GM19240 (cell line): ENCODE results near the gene ARHGAP26.
"Not testable (repeated sequence)": the region's sequence is repeated elsewhere in the genome, so short reads cannot be mapped to it uniquely, and the experiment has no call there.

Source experiments
- DNase-seq: peaks from one replicate; pipeline ENCODE4 v3.0.0; 2011; ENCODE audit warnings: low spot score; ENCODE audit not compliant: insufficient read length

Gene ARHGAP26

GRCh38 chr5:142979636-142980035 is 209.5 kb downstream of the ARHGAP26 start:
- no peak for DNase-seq

- DNase-seq: no peak
Observed at GRCh38 chr5:142981475-142981874, 211.3 kb downstream of the ARHGAP26 start.

- no peak for DNase-seq
Observed at GRCh38 chr5:142981886-142982820, 212.0 kb downstream of the ARHGAP26 start.

GRCh38 chr5:142982821-142983200 is 212.6 kb downstream of the ARHGAP26 start:
- DNase-seq: no peak

DNA sequence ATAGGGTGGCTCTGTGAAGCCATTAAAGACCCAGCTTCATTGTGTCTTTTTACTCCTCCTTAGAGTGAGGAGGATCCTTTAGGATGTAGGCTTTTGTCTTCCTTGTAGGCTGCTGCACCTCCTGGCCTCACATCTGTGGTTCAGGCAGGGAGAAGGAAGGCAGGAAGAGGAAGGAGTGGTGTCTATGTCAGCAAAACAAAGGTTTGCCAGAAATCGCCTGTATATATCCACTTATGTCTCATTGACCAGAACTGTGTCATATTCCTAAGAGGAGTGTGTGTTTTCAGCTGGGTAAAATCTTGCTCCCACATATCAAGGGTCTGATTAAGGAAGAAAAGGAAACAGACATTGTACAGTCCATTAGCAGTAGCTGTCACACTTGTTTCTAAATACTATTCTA is 213.8 kb downstream of the ARHGAP26 start:
- DNase-seq: no peak

DNA sequence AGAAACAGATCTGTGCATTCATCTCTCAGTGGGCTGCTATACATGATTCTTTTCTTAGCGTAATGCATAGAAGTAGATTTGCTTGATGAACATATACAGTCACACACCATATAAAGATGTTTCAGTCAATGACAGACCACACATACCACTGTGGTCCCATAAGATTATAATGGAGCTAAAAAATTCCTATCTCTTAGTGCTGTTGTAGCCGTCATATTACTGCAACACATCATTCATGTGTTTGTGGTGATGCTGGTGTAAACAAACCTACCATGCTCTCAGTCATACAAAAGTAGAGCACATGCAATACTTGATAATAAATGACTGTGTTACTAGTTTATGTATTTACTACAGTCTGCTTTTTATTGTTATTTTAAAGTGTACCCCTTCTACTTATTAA is 214.3 kb downstream of the ARHGAP26 start:
- no peak for DNase-seq

DNA sequence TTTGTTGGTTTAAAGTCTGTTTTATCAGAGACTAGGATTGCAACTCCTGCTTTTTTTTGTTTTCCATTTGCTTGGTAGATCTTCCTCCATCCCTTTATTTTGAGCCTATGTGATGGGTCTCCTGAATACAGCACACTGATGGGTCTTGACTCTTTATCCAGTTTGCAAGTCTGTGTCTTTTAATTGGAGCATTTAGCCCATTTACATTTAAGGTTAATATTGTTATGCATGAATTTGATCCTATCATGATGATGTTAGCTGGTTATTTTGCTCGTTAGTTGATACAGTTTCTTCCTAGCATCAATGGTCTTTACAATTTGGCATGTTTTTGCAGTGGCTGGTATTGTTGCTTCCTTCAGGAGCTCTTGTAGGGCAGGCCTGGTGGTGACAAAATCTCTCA is 219.1 kb downstream of the ARHGAP26 start:
- not testable (repeated sequence) for DNase-seq

DNA sequence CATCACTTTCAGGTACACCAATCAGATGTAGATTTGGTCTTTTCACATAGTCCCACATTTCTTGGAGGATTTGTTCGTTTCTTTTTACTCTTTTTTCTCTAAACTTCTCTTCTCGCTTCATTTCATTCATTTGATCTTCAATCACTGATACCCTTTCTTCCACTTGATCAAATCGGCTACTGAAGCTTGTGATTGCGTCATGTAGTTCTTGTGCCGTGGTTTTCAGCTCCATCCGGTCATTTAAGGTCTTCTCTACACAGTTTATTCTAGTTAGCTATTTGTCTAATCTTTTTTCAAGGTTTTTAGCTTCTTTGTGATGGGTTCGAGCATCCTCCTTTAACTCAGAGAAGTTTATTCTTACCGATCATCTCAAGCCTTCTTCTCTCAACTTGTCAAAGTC is 219.9 kb downstream of the ARHGAP26 start:
- DNase-seq: not testable (repeated sequence)

- no peak for DNase-seq
Observed at GRCh38 chr5:142994218-142994617, 224.0 kb downstream of the ARHGAP26 start.

GRCh38 chr5:142995621-142996020 is 225.4 kb downstream of the ARHGAP26 start:
- not testable (repeated sequence) for DNase-seq

GRCh38 chr5:142997591-142997990 is 227.4 kb downstream of the ARHGAP26 start:
- DNase-seq: no peak

GRCh38 chr5:142998316-142999020 is 228.3 kb downstream of the ARHGAP26 start:
- no peak for DNase-seq

DNA sequence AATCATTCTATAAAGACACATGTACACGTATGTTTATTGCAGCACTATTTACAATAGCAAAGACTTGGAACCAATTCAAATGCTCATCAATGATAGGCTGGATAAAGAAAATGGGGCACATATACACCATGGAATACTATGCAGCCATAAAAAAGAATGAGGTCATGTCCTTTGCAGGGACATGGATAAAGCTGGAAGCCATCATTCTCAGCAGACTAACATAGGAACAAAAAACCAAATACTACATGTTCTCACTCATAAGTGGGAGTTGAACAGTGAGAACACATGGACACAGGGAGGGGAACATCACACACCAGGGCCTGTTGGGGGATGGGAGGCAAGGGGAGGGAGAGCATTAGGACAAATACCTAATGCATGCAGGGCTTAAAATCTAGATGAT is 230.4 kb downstream of the ARHGAP26 start:
- not testable (repeated sequence) for DNase-seq

DNA sequence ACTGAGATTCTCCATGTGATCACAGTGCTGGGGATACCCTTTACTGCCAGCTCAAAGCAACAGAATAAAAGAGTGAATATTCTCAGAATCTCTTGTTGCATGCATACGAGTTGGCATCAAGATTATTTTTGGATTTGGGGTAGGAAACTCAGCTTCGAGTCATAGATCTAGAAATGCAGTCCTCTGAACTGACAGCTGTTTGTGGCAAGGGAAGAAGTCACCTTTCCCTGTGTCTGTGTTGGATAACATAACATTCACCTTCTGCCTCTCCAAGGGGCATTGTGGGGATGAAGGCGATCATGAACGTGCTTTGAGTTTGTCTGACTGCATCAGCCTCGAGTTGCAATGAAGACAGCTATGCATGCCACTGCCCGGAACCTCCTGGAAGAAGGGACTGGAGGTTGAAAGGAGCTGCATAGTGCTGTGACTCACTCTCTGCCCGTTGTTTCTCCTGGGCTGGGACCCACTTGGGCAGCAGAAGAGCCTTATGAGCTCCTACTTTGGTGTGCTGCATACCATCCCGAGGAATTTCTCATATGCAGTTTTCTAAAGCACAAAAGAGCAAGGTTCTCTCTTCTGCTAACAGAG is 231.7 kb downstream of the ARHGAP26 start:
- no peak for DNase-seq

DNA sequence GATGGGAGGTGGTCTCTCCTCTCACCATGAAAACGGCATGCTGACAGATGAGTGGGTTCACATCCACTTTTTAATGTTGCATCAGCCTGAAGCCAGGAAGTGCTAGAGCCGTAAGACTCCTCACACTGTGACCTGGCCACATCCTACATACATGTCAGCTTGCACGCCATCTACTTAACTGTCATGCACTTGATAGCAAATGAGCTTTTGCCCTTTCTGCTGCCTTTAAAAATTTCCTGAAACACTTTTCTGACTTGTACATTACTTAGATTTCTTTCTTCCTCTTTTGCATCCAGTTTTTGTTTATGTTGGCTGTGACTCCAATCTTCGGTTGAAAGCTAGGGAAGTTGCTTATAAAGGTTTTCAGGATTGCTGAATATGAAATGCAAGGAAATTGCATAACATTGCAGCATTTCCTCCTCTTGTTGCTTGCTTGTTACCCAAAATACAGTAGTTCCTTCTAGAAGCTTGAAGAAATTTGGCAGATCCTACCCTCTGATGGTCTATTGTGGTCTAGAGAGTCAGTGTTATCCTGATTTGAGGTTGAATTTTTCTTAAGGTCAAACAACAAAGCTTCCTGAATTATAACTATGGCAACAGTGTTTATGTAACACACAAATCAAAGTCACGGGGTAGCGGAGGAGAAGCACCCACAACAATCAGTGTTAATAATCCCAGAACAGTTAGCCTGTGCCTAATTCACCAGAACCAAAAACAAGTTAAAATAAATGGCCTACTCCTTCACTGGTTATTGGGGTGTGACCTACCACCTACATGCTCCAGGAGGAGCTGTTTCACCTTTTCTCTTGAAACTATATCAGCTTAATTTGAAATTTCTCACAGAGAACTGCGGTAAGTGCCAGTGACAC is 232.5 kb downstream of the ARHGAP26 start:
- DNase-seq: no peak

GRCh38 chr5:143003328-143003636 is 233.1 kb downstream of the ARHGAP26 start:
- no peak for DNase-seq

GRCh38 chr5:143004361-143005145 is 234.4 kb downstream of the ARHGAP26 start:
- no peak for DNase-seq

- DNase-seq: no peak
Observed at GRCh38 chr5:143006501-143006900, 236.3 kb downstream of the ARHGAP26 start.

GRCh38 chr5:143008032-143008431 is 237.9 kb downstream of the ARHGAP26 start:
- DNase-seq: no peak

DNA sequence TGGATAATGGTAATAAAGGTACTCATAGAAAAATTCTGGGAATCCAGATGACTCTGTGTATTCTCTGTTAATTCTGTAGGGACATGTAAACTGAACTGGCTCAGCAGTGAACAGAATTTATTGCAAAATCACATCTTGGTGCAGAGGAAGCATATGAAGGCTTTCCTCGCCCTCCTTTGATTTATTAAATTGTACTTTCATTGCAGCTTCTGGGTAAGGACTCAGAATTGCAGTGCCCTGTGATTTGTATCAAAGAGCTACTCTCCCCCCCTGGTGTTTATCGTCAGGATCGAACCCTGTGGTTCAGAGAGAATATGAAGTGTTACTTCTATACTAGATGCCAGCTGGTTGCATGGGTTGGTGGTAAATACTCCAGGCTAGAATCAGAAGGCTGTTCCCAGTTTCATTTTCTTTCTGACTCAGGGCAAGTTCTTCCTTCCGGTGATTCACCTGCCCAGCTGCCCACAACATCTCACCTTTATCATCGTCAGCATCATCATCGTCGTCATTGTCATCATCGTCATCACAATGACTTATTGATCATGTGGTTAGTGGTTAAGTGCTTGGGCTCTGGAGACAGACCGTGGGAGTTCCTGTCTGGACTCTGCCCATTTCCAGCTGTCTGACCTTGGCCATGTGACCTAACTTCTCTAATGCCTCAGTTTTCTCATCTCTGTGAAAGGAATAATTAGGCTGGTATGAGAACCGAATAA is 238.8 kb downstream of the ARHGAP26 start:
- DNase-seq: no peak
